Peyer's patch (tissue), 4 donors: ENCODE measurements around the gene OMG. TPM values are rescaled to one million over a fixed set of nuclear protein-coding genes. Genes with fewer than 3 reads are reported as not detected.

Experiments
- DNase-seq, 3 donors: peaks; one replicate each; pipeline ENCODE4 v3.0.0-alpha.2; 2017 to 2019
- H3K27ac ChIP-seq, 4 donors: fragments of 200-600 bp; sonication (generic); one replicate each; pipeline ENCODE4 v1.5.1; 2016 to 2019
- H3K27me3 ChIP-seq, 2 donors: fragments of 200-600 bp; sonication (generic); one replicate each; pipeline ENCODE4 v1.5.1; 2019
- H3K36me3 ChIP-seq, 3 donors: fragments of 200-600 bp; sonication (generic); one replicate each; pipeline ENCODE4 v1.5.1; 2016 to 2019
- H3K4me1 ChIP-seq, 4 donors: fragments of 200-600 bp; sonication (generic); one replicate each; pipeline ENCODE4 v1.5.1; 2016 to 2019
- H3K4me3 ChIP-seq, 4 donors: fragments of 200-600 bp; sonication (generic); 1 replicate in 3 of 4; 2 replicates in 1 of 4; pipeline ENCODE4 v1.5.1; 2016 to 2019; ENCODE audit warnings: mild to moderate bottlenecking in 1 of 4
- H3K9me3 ChIP-seq, 4 donors: fragments of 200-600 bp; sonication (generic); one replicate each; pipeline ENCODE4 v1.5.1; 2016 to 2019; ENCODE audit warnings: mild to moderate bottlenecking in 1 of 4
- POLR2A ChIP-seq, 2 donors: fragments of 450-650 bp; IDR thresholded peaks; one replicate each; pipeline ENCODE4 v1.5.1; 2017; ENCODE audit warnings: antibody characterized with exemption in 2 of 2, mild to moderate bottlenecking in 2 of 2, moderate library complexity in 2 of 2
- total RNA-seq, 4 donors: library from RNA; depleted of rRNA; stranded (reverse); fragments of >200 nt; gene quantifications; one replicate each; pipeline ENCODE4 v1.1.0, GENCODE V29; 2016
- TF ChIP-seq, protein P1 (sequence below), 6 experiments: fragments of 450-650 bp in 4 of 6; fragments of 200-600 bp in 2 of 6; sonication (generic) in 1 of 6; IDR thresholded peaks; one replicate each; pipeline ENCODE4 v1.5.1; 2017 to 2019; ENCODE audit warnings: antibody characterized with exemption in 6 of 6, mild to moderate bottlenecking in 3 of 6, moderate library complexity in 1 of 6

OMG gene
- total RNA-seq, 4 donors from 2014 or later: not detected

DNA sequence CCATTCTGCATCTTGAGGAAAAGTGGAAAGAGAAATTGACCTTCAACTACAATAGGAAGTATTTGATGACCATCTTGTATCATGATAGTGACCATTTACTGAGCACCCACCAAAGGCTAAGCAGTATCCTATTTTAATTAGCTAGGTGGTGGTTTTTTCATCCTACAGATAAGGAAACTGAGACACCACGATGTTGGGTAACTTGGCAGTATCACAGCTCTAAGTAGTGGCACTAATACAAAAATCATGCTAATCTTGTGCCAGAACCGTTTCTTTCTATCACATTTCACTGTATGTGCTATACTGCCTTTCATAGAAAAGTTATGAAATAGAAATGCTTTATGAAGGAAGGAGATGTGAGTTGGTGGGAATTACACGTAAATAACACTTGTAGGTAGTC is 14.5 kb upstream of the OMG start:
- Histone ChIP-seq H3K4me1 (peaks cover 0 to 25% (median 6%) of the 10 kb centered on the region in 4 donors), H3K36me3 (no peaks in the 10 kb centered on the region), H3K9me3 (no peaks in the 10 kb centered on the region), H3K27ac (peak overlapping the region; percentile 31 to 85 (median 76)), H3K4me3 (peak overlapping the region; percentile 36 to 44 (median 42)), H3K27me3 (no peaks in the 10 kb centered on the region)
- TF ChIP-seq, protein P1, sequence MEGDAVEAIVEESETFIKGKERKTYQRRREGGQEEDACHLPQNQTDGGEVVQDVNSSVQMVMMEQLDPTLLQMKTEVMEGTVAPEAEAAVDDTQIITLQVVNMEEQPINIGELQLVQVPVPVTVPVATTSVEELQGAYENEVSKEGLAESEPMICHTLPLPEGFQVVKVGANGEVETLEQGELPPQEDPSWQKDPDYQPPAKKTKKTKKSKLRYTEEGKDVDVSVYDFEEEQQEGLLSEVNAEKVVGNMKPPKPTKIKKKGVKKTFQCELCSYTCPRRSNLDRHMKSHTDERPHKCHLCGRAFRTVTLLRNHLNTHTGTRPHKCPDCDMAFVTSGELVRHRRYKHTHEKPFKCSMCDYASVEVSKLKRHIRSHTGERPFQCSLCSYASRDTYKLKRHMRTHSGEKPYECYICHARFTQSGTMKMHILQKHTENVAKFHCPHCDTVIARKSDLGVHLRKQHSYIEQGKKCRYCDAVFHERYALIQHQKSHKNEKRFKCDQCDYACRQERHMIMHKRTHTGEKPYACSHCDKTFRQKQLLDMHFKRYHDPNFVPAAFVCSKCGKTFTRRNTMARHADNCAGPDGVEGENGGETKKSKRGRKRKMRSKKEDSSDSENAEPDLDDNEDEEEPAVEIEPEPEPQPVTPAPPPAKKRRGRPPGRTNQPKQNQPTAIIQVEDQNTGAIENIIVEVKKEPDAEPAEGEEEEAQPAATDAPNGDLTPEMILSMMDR (IDR thresholded peaks at IDR 0.05): no peak
- TF ChIP-seq POLR2A (IDR thresholded peaks at IDR 0.05): no peak
- no peak for DNase-seq

GRCh38 chr17:31310886-31311285 is 13.8 kb upstream of the OMG start:
- H3K27me3 ChIP-seq: no peaks in the 10 kb centered on the region
- peak overlapping the region; percentile 31 to 85 (median 76) for H3K27ac ChIP-seq
- H3K36me3 ChIP-seq: no peaks in the 10 kb centered on the region
- no peak for TF ChIP-seq POLR2A (IDR thresholded peaks at IDR 0.05)
- TF ChIP-seq, protein P1 (IDR thresholded peaks at IDR 0.05): no peak
- H3K4me3 ChIP-seq: peak overlapping the region; percentile 9 to 44 (median 42)
- H3K4me1 ChIP-seq: peaks cover 0 to 25% (median 6%) of the 10 kb centered on the region in 4 donors
- DNase-seq: peak in 2 of 3 donors; percentile 54 to 66
- no peaks in the 10 kb centered on the region for H3K9me3 ChIP-seq

DNA sequence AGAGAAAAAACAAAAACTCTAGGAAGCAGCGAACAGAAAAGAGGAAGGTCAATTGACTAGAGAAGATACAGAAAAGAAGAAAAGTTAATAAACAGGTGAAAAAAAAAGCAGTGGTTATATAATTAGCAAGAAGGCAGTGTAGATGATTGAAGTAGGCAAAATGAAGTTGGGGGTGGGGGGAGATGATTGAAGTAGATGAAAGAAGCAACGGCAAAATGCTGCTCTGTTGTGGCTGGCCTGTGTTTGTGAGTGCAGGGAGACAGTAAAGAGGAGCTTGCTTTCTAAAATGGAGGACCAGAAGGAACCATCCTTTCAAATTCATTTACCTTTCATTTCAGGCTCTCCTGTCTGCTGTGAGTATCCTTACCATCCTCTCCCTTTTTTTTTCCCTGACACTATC is 13.2 kb upstream of the OMG start:
- peak in 2 of 3 donors; percentile 61 to 65 for DNase-seq
- Histone ChIP-seq H3K4me1 (peaks cover 0 to 25% (median 6%) of the 10 kb centered on the region in 4 donors), H3K27ac (peak overlapping the region; percentile 44 to 85 (median 65)), H3K36me3 (no peaks in the 10 kb centered on the region), H3K4me3 (peak overlapping the region; percentile 12 to 44 (median 42)), H3K27me3 (no peaks in the 10 kb centered on the region), H3K9me3 (no peaks in the 10 kb centered on the region)
- TF ChIP-seq, protein P1 (IDR thresholded peaks at IDR 0.05): no peak
- TF ChIP-seq POLR2A (IDR thresholded peaks at IDR 0.05): no peak

DNA sequence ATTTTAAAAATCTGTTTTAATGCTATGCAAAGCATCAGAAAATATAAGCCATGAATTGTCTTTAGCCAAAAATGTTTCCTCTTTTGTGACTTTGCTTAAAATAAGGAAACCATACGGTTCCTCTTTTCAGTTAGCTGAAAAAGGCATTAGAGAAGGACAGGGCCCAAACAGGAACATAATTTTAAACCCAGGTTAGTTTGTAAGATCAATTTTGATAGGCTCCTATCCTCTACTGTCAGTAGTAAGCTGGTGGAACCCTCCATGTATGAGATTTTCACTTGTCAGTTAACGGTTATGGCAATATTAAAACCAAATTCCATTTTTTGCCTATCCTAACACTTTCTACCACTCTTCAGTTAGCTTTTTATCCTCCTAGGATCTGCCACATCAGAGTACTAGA is 12.5 kb upstream of the OMG start:
- Histone ChIP-seq H3K36me3 (no peaks in the 10 kb centered on the region), H3K27ac (peak overlapping the region; percentile 12 to 85 (median 64)), H3K27me3 (no peaks in the 10 kb centered on the region), H3K4me1 (peaks cover 0 to 20% (median 6%) of the 10 kb centered on the region in 4 donors), H3K9me3 (no peaks in the 10 kb centered on the region), H3K4me3 (peak overlapping the region; percentile 5 to 44 (median 42))
- TF ChIP-seq POLR2A (IDR thresholded peaks at IDR 0.05): no peak
- TF ChIP-seq, protein P1 (IDR thresholded peaks at IDR 0.05): no peak
- no peak for DNase-seq

DNA sequence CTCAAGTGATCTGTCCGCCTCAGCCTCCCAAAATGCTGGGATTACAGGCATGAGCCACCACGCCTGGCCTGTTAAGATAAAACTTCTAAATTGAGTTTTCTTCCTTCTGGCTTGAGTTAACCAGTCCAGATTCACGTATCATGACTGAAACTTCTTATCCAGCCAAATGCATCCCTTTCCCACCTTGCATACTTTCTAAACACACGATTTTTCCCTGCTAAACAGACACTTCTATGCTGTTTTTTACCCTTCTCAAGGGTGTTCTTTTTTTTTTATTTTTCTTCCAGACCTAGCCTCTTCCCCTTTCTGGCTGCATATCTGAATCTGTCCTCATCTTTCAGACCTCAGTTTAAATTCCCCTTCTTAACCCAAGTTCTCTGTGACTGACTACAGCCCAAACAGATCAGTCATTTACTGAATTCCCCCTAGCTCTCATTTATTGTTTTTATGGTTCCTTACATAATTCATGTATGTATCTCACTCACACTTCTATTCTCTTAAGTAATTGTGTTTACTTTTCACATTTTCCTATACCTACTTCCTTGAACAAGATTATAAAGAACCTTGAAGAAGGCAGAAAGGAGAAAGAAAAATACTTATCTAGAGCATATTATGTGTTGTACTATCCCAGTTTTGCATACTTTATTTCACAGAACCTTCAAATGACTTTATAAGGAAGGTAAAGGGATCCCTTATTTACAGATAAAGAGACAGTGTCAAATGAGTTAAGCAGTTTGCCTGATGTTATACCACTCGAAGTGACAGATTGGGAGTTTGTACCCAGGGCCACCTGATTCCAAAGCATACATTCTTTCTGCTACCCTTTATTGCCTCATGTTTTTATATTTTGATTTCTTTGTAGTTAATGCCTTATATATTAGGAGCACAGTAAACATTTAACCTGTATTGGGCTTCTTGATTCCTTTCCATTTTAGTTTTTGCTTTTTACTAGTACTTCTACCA is 11.6 kb upstream of the OMG start:
- DNase-seq: no peak
- peak overlapping the region in 1 of 4 donors; percentile 44 for H3K4me3 ChIP-seq
- H3K36me3 ChIP-seq: no peaks in the 10 kb centered on the region
- peak overlapping the region; percentile 13 to 85 (median 42) for H3K27ac ChIP-seq
- no peaks in the 10 kb centered on the region for H3K27me3 ChIP-seq
- peaks cover 0 to 17% (median 6%) of the 10 kb centered on the region in 4 donors for H3K4me1 ChIP-seq
- H3K9me3 ChIP-seq: no peaks in the 10 kb centered on the region
- TF ChIP-seq, protein P1 (IDR thresholded peaks at IDR 0.05): no peak
- TF ChIP-seq POLR2A (IDR thresholded peaks at IDR 0.05): no peak
